Fibroblast of villous mesenchyme (primary cell): ENCODE data around the gene KLHDC1. TPM values are rescaled to one million over a fixed set of nuclear protein-coding genes. Genes with fewer than 3 reads are reported as not detected.
"Not testable (repeated sequence)": the region's sequence is repeated elsewhere in the genome, so short reads cannot be mapped to it uniquely, and the experiment has no call there.

Source experiments
- DNase-seq: peaks from one replicate; pipeline ENCODE4 v3.0.0-alpha.2; 2010; ENCODE audit warnings: low read depth
- H3K4me3 ChIP-seq: 2 replicates; pipeline ENCODE4 v1.5.1; 2011; ENCODE audit warnings: low read depth, mild to moderate bottlenecking, low read length
- total RNA-seq: library from RNA; depleted of rRNA; stranded (reverse); fragments of >200 nt; gene quantifications from 2 replicates; pipeline ENCODE4 v1.2.3, GENCODE V29; 2012
- TF ChIP-seq, protein P1 (sequence below): IDR thresholded peaks from 2 replicates; pipeline ENCODE4 v1.5.1; 2012; ENCODE audit warnings: low read depth, mild to moderate bottlenecking, low read length; ENCODE audit not compliant: insufficient read depth

The KLHDC1 gene
- total RNA-seq, 1 donor = 3.0 TPM

DNA sequence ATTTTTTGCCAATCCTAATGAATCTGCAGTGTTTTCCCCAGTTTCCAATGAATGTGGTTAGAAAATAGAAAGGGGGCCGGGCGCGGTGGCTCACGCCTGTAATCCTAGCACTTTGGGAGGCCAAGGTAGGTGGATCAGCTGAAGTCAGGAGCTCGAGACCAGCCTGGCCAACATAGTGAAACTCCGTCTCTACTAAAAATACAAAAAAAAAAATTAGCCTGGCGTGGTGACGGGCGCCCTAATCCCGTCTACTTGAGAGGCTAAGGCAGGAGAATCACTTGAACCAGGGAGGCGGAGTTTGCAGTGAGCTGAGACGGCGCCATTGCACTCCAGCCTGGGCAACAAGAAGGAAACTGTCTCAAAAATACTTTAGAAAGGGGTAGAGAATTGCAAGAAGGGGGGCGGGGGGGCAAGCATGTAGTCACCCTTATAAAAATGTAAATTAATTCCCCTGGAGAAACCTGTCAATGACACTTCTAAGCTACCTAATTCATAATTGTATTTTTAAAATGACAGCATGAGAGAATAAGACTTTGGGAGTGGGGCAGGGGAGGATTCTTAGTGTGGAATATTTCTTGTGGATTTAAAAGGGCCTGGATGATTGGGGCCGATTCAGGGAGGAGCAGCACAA, 76.8 kb downstream of the KLHDC1 start:
- H3K4me3 ChIP-seq = peak overlapping the region; percentile 87
- TF ChIP-seq, protein P1, sequence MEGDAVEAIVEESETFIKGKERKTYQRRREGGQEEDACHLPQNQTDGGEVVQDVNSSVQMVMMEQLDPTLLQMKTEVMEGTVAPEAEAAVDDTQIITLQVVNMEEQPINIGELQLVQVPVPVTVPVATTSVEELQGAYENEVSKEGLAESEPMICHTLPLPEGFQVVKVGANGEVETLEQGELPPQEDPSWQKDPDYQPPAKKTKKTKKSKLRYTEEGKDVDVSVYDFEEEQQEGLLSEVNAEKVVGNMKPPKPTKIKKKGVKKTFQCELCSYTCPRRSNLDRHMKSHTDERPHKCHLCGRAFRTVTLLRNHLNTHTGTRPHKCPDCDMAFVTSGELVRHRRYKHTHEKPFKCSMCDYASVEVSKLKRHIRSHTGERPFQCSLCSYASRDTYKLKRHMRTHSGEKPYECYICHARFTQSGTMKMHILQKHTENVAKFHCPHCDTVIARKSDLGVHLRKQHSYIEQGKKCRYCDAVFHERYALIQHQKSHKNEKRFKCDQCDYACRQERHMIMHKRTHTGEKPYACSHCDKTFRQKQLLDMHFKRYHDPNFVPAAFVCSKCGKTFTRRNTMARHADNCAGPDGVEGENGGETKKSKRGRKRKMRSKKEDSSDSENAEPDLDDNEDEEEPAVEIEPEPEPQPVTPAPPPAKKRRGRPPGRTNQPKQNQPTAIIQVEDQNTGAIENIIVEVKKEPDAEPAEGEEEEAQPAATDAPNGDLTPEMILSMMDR = no peak
- DNase-seq = peak; percentile 12

DNA sequence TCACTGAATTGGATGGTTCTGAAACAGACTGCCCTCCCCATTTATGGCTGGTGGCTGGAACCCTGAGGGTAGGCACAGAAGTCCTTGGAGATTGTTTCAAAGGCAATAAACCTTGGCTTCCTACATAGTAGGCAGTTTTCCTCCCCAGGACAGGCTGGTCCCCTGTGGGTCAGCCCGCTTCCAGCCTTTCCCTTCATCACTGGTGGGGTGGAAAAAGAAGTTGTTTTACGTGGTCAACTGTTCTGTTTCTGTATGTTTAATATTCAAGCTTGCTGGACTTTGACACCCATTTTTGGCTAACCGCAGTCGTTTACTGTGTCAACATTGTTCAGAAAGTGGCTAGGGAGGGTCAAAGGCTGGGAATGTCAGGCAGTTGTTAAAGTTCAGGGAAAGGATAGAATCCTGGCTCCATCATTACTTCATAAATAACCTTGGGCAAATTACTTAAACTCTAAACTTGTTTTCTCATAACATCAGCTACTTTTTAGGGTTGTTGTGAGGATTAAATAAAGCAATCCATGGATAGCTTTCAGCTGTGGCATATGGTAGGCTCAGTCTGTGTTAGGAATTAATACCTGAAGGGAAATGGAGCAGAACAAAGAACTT, 77.4 kb downstream of the KLHDC1 start:
- H3K4me3 ChIP-seq = peak overlapping the region; percentile 87
- peak; percentile 95 for DNase-seq

DNA sequence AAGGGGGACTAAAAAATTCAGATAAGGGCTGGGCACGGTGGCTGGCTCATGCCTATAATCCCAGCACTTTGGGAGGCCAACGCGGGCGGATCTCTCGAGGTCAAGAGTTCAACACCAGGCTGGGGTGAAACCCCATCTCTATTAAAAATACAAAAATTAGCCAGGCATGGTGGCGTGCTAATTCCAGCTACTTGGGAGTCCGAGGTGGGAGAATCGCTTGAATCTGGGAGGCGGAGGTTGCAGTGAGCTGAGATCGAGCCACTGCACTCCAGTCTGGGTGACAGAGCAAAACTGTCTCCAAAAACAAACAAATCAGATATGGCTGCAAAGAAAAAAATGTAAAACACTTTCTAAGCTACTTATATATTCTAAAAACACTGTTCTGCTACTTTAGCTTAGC, 78.8 kb downstream of the KLHDC1 start:
- not testable (repeated sequence) for DNase-seq, H3K4me3 ChIP-seq

More for the DNA sequence above, 77.4 kb downstream of the KLHDC1 start:
- TF ChIP-seq, protein P1 = no peak

GRCh38 chr14:49774106-49774505, 81.2 kb downstream of the KLHDC1 start:
- TF ChIP-seq, protein P1 = no peak
- peak; percentile 45 for DNase-seq
- H3K4me3 ChIP-seq = no peak overlapping the region

GRCh38 chr14:49778421-49778820, 85.5 kb downstream of the KLHDC1 start:
- DNase-seq = no peak
- no peak overlapping the region for H3K4me3 ChIP-seq
- TF ChIP-seq, protein P1 = no peak

DNA sequence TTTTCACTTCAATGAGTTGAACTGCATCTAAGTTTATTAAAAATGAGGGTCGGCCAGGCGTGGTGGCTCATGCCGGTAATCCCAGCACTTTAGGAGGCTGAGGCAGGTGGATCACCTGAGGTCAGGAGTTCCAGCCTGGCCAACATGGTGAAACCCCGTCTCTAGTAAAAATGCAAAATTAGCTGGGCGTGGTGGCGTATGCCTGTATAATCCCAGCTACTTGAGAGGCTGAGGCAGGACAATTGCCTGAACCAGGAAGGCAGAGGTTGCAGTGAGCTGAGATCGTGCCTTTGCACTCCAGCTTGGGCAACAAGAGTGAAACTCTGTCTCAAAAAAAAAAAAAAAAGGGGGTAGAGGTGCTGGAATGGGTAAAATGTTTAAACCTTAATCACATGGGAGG, 88.1 kb downstream of the KLHDC1 start:
- H3K4me3 ChIP-seq, DNase-seq: not testable (repeated sequence)

DNA sequence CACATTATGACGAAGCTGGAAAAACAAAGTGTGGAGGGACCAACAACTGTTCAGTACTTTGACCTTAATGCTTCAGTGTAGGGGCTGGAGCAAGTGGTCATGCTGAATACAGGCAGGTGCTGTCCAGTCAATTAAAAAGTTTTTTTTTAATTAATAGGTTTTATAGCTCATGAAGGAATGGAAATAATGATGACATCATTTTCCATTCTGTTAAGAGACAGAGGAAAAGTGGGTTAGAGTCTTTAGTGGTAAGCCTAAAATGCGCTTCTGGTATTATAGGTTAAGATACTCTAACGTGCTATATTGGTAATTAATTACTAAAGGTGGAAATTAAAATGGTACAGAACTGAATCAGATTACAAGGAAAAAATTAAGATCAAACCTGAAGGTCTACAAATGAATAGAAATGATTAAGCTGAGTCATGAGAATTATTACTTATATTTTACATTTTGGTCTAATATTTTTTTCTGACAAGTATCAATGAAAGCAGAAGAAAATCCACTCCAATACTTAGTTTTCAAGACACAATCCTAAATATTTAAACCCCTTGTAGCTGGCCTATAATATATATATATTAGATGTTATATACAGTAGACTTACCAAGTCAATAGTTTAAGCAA, 90.6 kb downstream of the KLHDC1 start:
- TF ChIP-seq, protein P1 = no peak
- no peak for DNase-seq
- no peak overlapping the region for H3K4me3 ChIP-seq

- TF ChIP-seq, protein P1 = no peak
- no peak overlapping the region for H3K4me3 ChIP-seq
- no peak for DNase-seq
Measured at GRCh38 chr14:49786315-49786714, 93.4 kb downstream of the KLHDC1 start.
